PC-3 (cell line): ENCODE results near the gene EPHA1. TPM values are rescaled to one million over a fixed set of nuclear protein-coding genes. Genes with fewer than 3 reads are reported as not detected.

ENCODE experiments used
- ATAC-seq: fragments of 200-7000 bp; cut with Tn5 transposase; 2 replicates; pipeline ENCODE4 v1.9.1; 2020; ENCODE audit warnings: mild to moderate bottlenecking, moderate library complexity
- BruUV-seq: library from RNA; stranded (reverse); fragments of 400-500 nt; replicated peaks from 2 replicates; lab custom pipeline; 2021; lab: Mats Ljungman, UMichigan
- CTCF ChIA-PET: fragments of 300-600 bp; sonication (Branson Sonifier 250); formaldehyde crosslinking; loops from one replicate; lab custom pipeline; 2022; ENCODE audit warnings: antibody characterized with exemption; lab: Charles Lee
- POLR2A ChIA-PET: fragments of 300-600 bp; sonication (Branson Sonifier 250); formaldehyde crosslinking; loops from one replicate; lab custom pipeline; 2022; ENCODE audit warnings: antibody characterized with exemption; ENCODE audit not compliant: unreplicated experiment; lab: Charles Lee
- DNase-seq: peaks from one replicate; pipeline ENCODE4 v3.0.0-alpha.2; 2015
- H2AFZ ChIP-seq: fragments of 300-600 bp; sonication (generic); 2 replicates; pipeline ENCODE4 v1.6.0; 2016; ENCODE audit warnings: antibody characterized with exemption, low read length
- H3F3A ChIP-seq: fragments of 300-600 bp; sonication (generic); one replicate; pipeline ENCODE4 v1.6.0; 2017; ENCODE audit warnings: antibody characterized with exemption, low read length, control low read depth, mild to moderate bottlenecking; ENCODE audit not compliant: unreplicated experiment
- H3K27ac ChIP-seq: fragments of 300-600 bp; sonication (generic); 2 replicates; pipeline ENCODE4 v1.5.1; 2016; ENCODE audit warnings: mild to moderate bottlenecking, low read length
- H3K27me3 ChIP-seq: fragments of 300-600 bp; sonication (generic); 2 replicates; pipeline ENCODE4 v1.6.1; 2016; ENCODE audit warnings: low read length, mixed read lengths
- H3K36me3 ChIP-seq: fragments of 300-600 bp; sonication (generic); 2 replicates; pipeline ENCODE4 v1.6.1; 2016; ENCODE audit warnings: low read depth, mixed run types, low read length, mixed read lengths
- H3K4me1 ChIP-seq: fragments of 300-600 bp; sonication (generic); 2 replicates; pipeline ENCODE4 v1.5.1; 2016; ENCODE audit warnings: low read length; ENCODE audit not compliant: insufficient read depth
- H3K4me2 ChIP-seq: fragments of 300-600 bp; sonication (generic); 2 replicates; pipeline ENCODE4 v1.6.0; 2016; ENCODE audit warnings: low read length
- H3K4me3 ChIP-seq: fragments of 300-600 bp; sonication (generic); 2 replicates; pipeline ENCODE4 v1.5.1; 2016; ENCODE audit warnings: mild to moderate bottlenecking, low read length, mixed read lengths
- H3K79me2 ChIP-seq: fragments of 300-600 bp; sonication (generic); 2 replicates; pipeline ENCODE4 v1.6.1; 2017; ENCODE audit warnings: low read length, mixed read lengths
- H3K9ac ChIP-seq: fragments of 300-600 bp; sonication (generic); 2 replicates; pipeline ENCODE4 v1.6.0; 2016; ENCODE audit warnings: mild to moderate bottlenecking, low read length
- H3K9me2 ChIP-seq: fragments of 300-600 bp; sonication (generic); replicated peaks from 2 replicates; pipeline ENCODE4 v1.6.1; 2016; ENCODE audit warnings: mixed run types, low read length, mixed read lengths
- H3K9me3 ChIP-seq: fragments of 300-600 bp; sonication (generic); 2 replicates; pipeline ENCODE4 v1.6.1; 2016; ENCODE audit warnings: low read length, mixed read lengths
- H4K20me1 ChIP-seq: fragments of 300-600 bp; sonication (generic); 2 replicates; pipeline ENCODE4 v1.6.1; 2016; ENCODE audit warnings: low read length, mixed read lengths
- CTCF ChIP-seq: fragments of 300-600 bp; sonication (generic); conservative IDR thresholded peaks from 2 replicates; pipeline ENCODE4 v1.5.1; 2017; ENCODE audit warnings: antibody characterized with exemption, low read depth, mild to moderate bottlenecking, low read length
- EZH2 ChIP-seq: fragments of 300-600 bp; sonication (generic); IDR thresholded peaks from one replicate; pipeline ENCODE4 v1.6.1; 2017; ENCODE audit warnings: antibody characterized with exemption, mild to moderate bottlenecking, low read length; ENCODE audit not compliant: unreplicated experiment
- EZH2phosphoT487 ChIP-seq: fragments of 300-600 bp; sonication (generic); IDR thresholded peaks from 2 replicates; pipeline ENCODE4 v1.6.1; 2018; ENCODE audit warnings: mild to moderate bottlenecking, antibody characterized with exemption, low read length, borderline replicate concordance
- intact Hi-C: fragments of 100-400 bp; cut with micrococcal nuclease; formaldehyde crosslinking; loops from 2 replicates; pipeline ENCODE4 v1.9.0; 2023
- microRNA-seq: library from miRNA; unstranded; fragments of <30 nt; microRNA quantifications from one replicate; pipeline ENCODE4 v1.1.0, GENCODE V29; 2020; ENCODE audit not compliant: unreplicated experiment
- total RNA-seq: library from RNA; depleted of rRNA; stranded (reverse); fragments of >200 nt; gene quantifications from 2 replicates; pipeline ENCODE4 v1.2.3, GENCODE V29; 2014; rRNA removed

Gene EPHA1
- total RNA-seq, 1 experiment from 2014 or later = 46.4 TPM

- Histone ChIP-seq H3K9me2 (no peaks in the 10 kb centered on the region), H3K9me3 (no peaks in the 10 kb centered on the region), H3K79me2 (no peaks in the 10 kb centered on the region), H3K9ac (no peak overlapping the region), H3K4me2 (no peak overlapping the region), H4K20me1 (no peaks in the 10 kb centered on the region), H3F3A (no peaks in the 10 kb centered on the region), H3K27me3 (no peaks in the 10 kb centered on the region), H3K4me1 (no peaks in the 10 kb centered on the region), H3K4me3 (no peak overlapping the region), H2AFZ (no peak overlapping the region), H3K27ac (no peak overlapping the region), H3K36me3 (no peaks in the 10 kb centered on the region)
- ChIA-PET CTCF (no interaction called here), POLR2A (no interaction called here)
- intact Hi-C loops = no loop called here
- TF ChIP-seq EZH2phosphoT487 (no peak), EZH2 (no peak), CTCF (no peak)
- BruUV-seq = no TSS peak
- DNase-seq (no peak), ATAC-seq (no peak)
Observed at GRCh38 chr7:143343596-143343995, 65.1 kb downstream of the EPHA1 start.

GRCh38 chr7:143341842-143342241, 66.8 kb downstream of the EPHA1 start:
- Histone ChIP-seq H4K20me1 (no peaks in the 10 kb centered on the region), H3K4me2 (no peak overlapping the region), H3K36me3 (no peaks in the 10 kb centered on the region), H3K27me3 (no peaks in the 10 kb centered on the region), H3K9me2 (no peaks in the 10 kb centered on the region), H3K9me3 (no peaks in the 10 kb centered on the region), H3F3A (no peaks in the 10 kb centered on the region), H3K4me3 (no peak overlapping the region), H2AFZ (no peak overlapping the region), H3K79me2 (no peaks in the 10 kb centered on the region), H3K9ac (no peak overlapping the region), H3K27ac (no peak overlapping the region), H3K4me1 (peaks cover 7% of the 10 kb centered on the region)
- ChIA-PET CTCF (no interaction called here), POLR2A (no interaction called here)
- TF ChIP-seq EZH2phosphoT487 = no peak
- TF ChIP-seq EZH2 = no peak
- BruUV-seq = no TSS peak
- DNase-seq (no peak), ATAC-seq (no peak)
- intact Hi-C loops = no loop called here

Small RNAs within 50 kb of the gene (microRNA-seq; reads per million reads assigned to microRNA genes)
- gene MIR6892 = 6.0 reads per million, percentile 26 among the genes with 10 or more reads in this experiment

Other genes starting within 250 kb of the EPHA1 start
- not detected in 2 replicates for gene TAS2R39, start 225.4 kb downstream of the EPHA1 start, total RNA-seq
- not detected in 2 replicates for gene TAS2R40, start 186.8 kb downstream of the EPHA1 start, total RNA-seq
- 111 and 117 TPM in 2 replicates for gene GSTK1, start 145.4 kb downstream of the EPHA1 start, total RNA-seq
- gene TMEM139, start 123.9 kb downstream of the EPHA1 start, total RNA-seq = 5.2 and 6.2 TPM in 2 replicates
- gene CASP2, start 120.5 kb downstream of the EPHA1 start, total RNA-seq = 25.1 and 26.4 TPM in 2 replicates
- gene CLCN1, start 92.7 kb downstream of the EPHA1 start, total RNA-seq = 0.55 and 0.69 TPM in 2 replicates
- gene FAM131B, start 46.1 kb downstream of the EPHA1 start, total RNA-seq = 6.9 and 7.7 TPM in 2 replicates
- gene ZYX, start 27.5 kb downstream of the EPHA1 start, total RNA-seq = 103 and 108 TPM in 2 replicates
- gene TAS2R60, start 34.6 kb upstream of the EPHA1 start, total RNA-seq = not detected in 2 replicates
- gene TAS2R41, start 69.0 kb upstream of the EPHA1 start, total RNA-seq = not detected in 2 replicates
- gene CTAGE15, start 162.9 kb upstream of the EPHA1 start, total RNA-seq = 0.29 and 1.3 TPM in 2 replicates
- gene TCAF2, start 212.1 kb upstream of the EPHA1 start, total RNA-seq = 7.9 and 9.7 TPM in 2 replicates